ENCODE results near the gene NHLRC1.

Gene NHLRC1

DNA sequence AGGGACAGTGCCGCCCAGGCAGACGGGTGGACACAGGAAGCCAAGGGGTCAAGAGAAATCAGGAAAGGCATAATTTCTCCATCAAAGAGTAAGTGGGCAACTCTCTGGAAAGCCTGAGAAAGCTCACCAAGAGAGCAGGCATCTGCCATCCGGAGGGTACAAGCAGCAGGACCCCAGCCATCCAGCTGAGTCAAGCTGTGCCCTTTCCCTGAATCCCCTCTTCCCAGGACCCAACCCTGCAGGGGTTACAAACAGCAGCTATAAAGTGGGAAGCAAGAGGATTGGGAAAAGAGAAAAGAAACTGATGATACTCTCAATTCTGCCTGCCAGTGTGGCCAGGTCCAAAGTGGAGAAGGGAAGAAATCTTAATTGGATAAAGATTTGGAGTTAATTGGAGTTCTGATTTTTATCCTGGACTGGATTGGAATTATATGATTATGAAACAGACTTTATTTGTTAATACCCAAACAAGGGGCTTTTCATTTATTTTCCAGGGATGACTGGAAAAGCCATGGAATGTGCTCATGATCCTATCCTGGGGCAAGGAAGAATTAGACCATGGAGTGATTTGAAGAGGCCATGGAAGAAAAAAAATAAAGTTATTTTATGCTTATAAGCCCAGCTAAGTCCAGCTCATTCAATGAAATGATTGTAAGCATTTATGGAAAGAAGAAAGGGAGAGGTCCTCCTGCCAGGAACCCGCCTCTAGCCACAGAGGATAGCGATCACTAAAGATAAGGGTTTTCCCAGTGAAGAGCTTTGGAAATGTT is 34.9 kb downstream of the NHLRC1 start:
- no peak for DNase-seq (ENCODE audit: low read depth)

- DNase-seq (ENCODE audit: low read depth), result no peak
These were observed 41.3 kb downstream of the NHLRC1 start for GRCh38 chr6:18081025-18081668.

DNA sequence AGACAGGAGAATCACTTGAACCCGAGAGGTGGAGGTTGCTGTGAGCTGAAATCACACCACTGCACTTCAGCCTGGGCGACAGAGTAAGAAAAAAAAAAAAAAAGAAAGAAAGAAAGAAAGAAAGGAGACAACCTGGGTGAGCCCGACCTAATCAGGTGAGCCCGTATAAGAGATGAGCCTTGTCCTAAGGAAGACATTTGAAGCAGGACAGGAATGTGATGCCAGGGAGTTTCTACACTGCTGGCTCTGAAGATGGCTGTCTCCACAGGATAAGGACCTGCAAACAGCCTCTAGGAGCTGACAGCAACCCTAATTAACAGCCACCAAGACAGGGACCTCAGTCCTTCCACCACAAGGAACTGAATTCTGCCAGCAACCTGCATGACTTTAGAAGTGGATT is 41.9 kb downstream of the NHLRC1 start:
- DNase-seq (ENCODE audit: low read depth), result no peak

- DNase-seq (ENCODE audit: low read depth), result no peak
These were observed 43.6 kb downstream of the NHLRC1 start for GRCh38 chr6:18078866-18079265.

GRCh38 chr6:18076231-18076630 is 46.2 kb downstream of the NHLRC1 start:
- no peak for DNase-seq (ENCODE audit: low read depth)

DNA sequence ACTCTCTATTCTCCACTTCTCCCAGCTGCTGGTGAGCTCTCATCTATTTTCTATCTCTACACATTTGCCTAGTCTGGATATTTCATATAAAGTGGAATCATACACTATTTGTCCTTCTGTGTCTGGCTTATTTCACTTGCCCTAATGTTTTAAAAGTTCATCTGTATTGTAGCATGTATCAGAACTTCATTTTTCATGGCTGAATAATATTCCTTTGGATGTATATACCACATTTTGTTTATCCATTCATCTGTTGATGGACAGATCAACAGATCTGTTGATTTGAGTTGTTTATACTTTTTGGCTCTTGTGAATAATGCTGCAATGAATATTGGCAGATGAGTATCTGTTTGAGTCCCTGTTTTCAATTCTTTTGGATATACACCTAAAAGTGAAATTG is 49.6 kb downstream of the NHLRC1 start:
- DNase-seq (ENCODE audit: low read depth), result no peak

DNA sequence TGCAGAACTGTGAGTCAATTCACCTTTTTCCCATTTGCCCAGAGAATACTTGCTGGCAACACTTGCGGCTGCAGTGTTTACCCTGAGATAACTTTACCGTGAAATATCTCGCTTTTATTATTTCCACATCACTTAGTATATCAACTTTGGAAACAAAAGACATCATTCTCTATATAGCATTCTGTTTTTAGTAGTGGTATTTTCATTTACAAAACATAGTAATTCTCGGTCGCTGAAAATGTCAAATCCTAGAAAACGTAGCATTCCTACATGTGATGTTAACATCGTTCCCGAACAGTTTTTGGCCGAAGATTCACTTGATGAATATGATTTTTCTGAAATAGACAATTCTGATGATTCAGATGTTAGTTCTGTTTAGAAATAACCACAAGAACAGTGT is 52.0 kb downstream of the NHLRC1 start:
- DNase-seq (ENCODE audit: low read depth), result no peak

All from activated T-helper 9 cell treated with anti-CD3 and anti-CD28 coated beads, Interleukin-2, amount 50 U/mL, for 16 hours (primary cell).